ENCODE results near the gene IVD. TPM values are rescaled to one million over a fixed set of nuclear protein-coding genes. Genes with fewer than 3 reads are reported as not detected.

The IVD gene
- total and polyA plus RNA-seq, 2 of the 8 experiments (the other 6 are each of a cell fraction or from before 2014, with no cell fraction given), result 55.2 to 78.8 TPM

DNA sequence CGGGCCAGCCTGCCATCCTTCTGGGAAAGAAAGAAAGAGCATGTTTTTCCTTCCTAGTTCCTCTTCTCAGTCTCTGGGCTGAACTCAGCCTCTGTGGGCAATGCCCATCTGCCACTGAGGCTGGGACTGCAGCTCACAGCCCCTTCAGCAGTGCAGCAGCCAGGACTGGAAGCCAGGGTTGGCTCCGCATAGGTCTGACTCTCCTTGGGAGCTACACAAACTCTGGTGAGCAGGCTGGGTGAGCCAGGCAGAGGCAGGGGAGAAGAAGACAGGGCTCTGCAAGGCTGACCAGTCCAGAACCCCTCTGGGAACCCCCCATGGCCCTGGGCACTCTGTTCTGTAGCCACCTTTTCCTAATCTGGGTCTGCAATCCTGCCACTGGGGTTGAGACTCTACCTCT, 44.0 kb upstream of the IVD start (continued):
- no peak for TF ChIP-seq MAFK (IDR thresholded peaks at IDR 0.05; ENCODE audit: low read depth, low read length)
- TF ChIP-seq GABPA (IDR thresholded peaks at IDR 0.05; ENCODE audit: borderline replicate concordance, insufficient read depth, low read length), result no peak
- no peak for TF ChIP-seq SIRT6 (IDR thresholded peaks at IDR 0.05; ENCODE audit: low read length)
- TF ChIP-seq FOSL1 (IDR thresholded peaks at IDR 0.05; ENCODE audit: insufficient read depth, low read depth, low read length), result no peak
- TF ChIP-seq RBBP5 (IDR thresholded peaks at IDR 0.05; ENCODE audit: borderline replicate concordance, low read depth, low read length), result no peak
